Kidney (tissue), 14 donors: ENCODE data around the gene CDH11. TPM values are rescaled to one million over a fixed set of nuclear protein-coding genes. Genes with fewer than 3 reads are reported as not detected.

ENCODE experiments used
- DNase-seq, 5 donors: peaks; one replicate each; pipeline ENCODE4 v3.0.0-alpha.2; 2013 to 2020
- FAIRE-seq: peaks from 2 replicates; lab custom pipeline; 2012; peaks lifted over from hg19 to GRCh38; lab: Jason Lieb, UNC
- H3K27ac ChIP-seq, 2 donors: one replicate each; pipeline ENCODE4 v1.7.0; 2013; ENCODE audit warnings: low read depth in 2 of 2, low read length in 2 of 2, inconsistent platforms in 1 of 2
- H3K27me3 ChIP-seq: one replicate; pipeline ENCODE4 v1.7.1; 2013; ENCODE audit warnings: low read length, inconsistent platforms; ENCODE audit not compliant: control insufficient read depth, insufficient read depth
- H3K36me3 ChIP-seq, 3 donors: one replicate each; pipeline versions ENCODE4 v1.7.0 to v1.7.1; 2013; ENCODE audit warnings: low read length in 3 of 3, control low read depth in 1 of 3, inconsistent platforms in 1 of 3; ENCODE audit not compliant: insufficient read depth in 3 of 3, control insufficient read depth in 2 of 3
- H3K4me1 ChIP-seq, 3 donors: one replicate each; pipeline versions ENCODE4 v1.7.0 to v1.7.1; 2013; ENCODE audit warnings: low read length in 3 of 3, inconsistent platforms in 1 of 3, low read depth in 1 of 3; ENCODE audit not compliant: control insufficient read depth in 2 of 3, insufficient read depth in 2 of 3
- H3K4me3 ChIP-seq, 3 donors: one replicate each; pipeline versions ENCODE4 v1.7.0 to v1.8.1; 2013; ENCODE audit warnings: low read length in 3 of 3, control low read depth in 1 of 3, inconsistent platforms in 1 of 3
- H3K9ac ChIP-seq, 3 donors: one replicate each; pipeline versions ENCODE4 v1.7.0 to v1.7.1; 2013; ENCODE audit warnings: low read length in 3 of 3, control low read depth in 1 of 3, inconsistent platforms in 1 of 3
- H3K9me3 ChIP-seq, 3 donors: one replicate each; pipeline versions ENCODE4 v1.7.0 to v1.7.1; 2013; ENCODE audit warnings: low read length in 3 of 3, control low read depth in 1 of 3, inconsistent platforms in 1 of 3; ENCODE audit not compliant: control insufficient read depth in 2 of 3, insufficient read depth in 1 of 3
- CTCF ChIP-seq: IDR thresholded peaks from 3 replicates; pipeline ENCODE4 v1.5.1; 2012; ENCODE audit warnings: mild to moderate bottlenecking, moderate library complexity, borderline replicate concordance; ENCODE audit not compliant: insufficient read depth; ENCODE audit errors: extremely low read depth
- intact Hi-C: fragments of 100-400 bp; cut with DNase I; formaldehyde crosslinking; loops from one replicate; pipeline ENCODE4 v1.11.1; 2022
- polyA plus RNA-seq: library from polyadenylated mRNA; stranded (reverse); fragments of 350-450 nt; fragmentation: Illumina TruSeq; extraction: RNeasy Lipid Tissue Mini Kit (QIAGEN cat#74804); gene quantifications from one replicate; pipeline ENCODE4 v1.2.3, GENCODE V29; 2014; ENCODE audit warnings: low read depth, low replicate concordance; ENCODE audit not compliant: insufficient read depth
- total RNA-seq: library from RNA; stranded (reverse); fragmentation: NEBNext Ultra II Directional; extraction: Animal tissue kit (Norgen Biotek cat#: 25700); gene quantifications from one replicate; pipeline ENCODE4 v1.2.1, GENCODE V29; 2021
- donor health status: control.
- donor health status: control.
- donor health status: control.
- donor health status: control.
- donor health status: control.
- donor health status: DM: yes; HTN: yes; CAD: no.
- donor health status: Normal renal cell carcinoma (clear cell type).

CDH11 gene
- total and polyA plus RNA-seq, 2 donors from 2014 or later: 3.0 to 44.9 TPM

GRCh38 chr16:64951193-64951592 lies 170.7 kb downstream of the CDH11 start:
- Histone ChIP-seq H3K4me3 (no peak overlapping the region), H3K9me3 (no peaks in the 10 kb centered on the region), H3K9ac (no peak overlapping the region), H3K36me3 (peaks cover 0 to 2% (median 0%) of the 10 kb centered on the region in 3 donors), H3K27me3 (no peaks in the 10 kb centered on the region), H3K27ac (no peak overlapping the region), H3K4me1 (no peaks in the 10 kb centered on the region)
- no peak for FAIRE-seq
- TF ChIP-seq CTCF: no peak
- DNase-seq: no peak
- intact Hi-C loops: no loop called here

- Histone ChIP-seq H3K4me1 (no peaks in the 10 kb centered on the region), H3K9me3 (no peaks in the 10 kb centered on the region), H3K36me3 (peaks cover 0 to 2% (median 0%) of the 10 kb centered on the region in 3 donors), H3K9ac (no peak overlapping the region), H3K27ac (no peak overlapping the region), H3K4me3 (no peak overlapping the region), H3K27me3 (no peaks in the 10 kb centered on the region)
- DNase-seq: peak in 1 of 5 donors; percentile 65
- FAIRE-seq: no peak
- no peak for TF ChIP-seq CTCF
- intact Hi-C loops: no loop called here
These were observed 171.1 kb downstream of the CDH11 start for GRCh38 chr16:64950731-64951130.

GRCh38 chr16:64950262-64950661 lies 171.6 kb downstream of the CDH11 start:
- H3K27me3 ChIP-seq: no peaks in the 10 kb centered on the region
- DNase-seq (no peak), FAIRE-seq (no peak)
- no peak for TF ChIP-seq CTCF
- no peaks in the 10 kb centered on the region for H3K9me3 ChIP-seq
- H3K27ac ChIP-seq: no peak overlapping the region
- H3K4me1 ChIP-seq: no peaks in the 10 kb centered on the region
- no peak overlapping the region for H3K4me3 ChIP-seq
- no peak overlapping the region for H3K9ac ChIP-seq
- intact Hi-C loops: no loop called here
- peaks cover 0 to 2% (median 0%) of the 10 kb centered on the region in 3 donors for H3K36me3 ChIP-seq

- no peak for FAIRE-seq
- no peaks in the 10 kb centered on the region for H3K27me3 ChIP-seq
These were observed 173.8 kb downstream of the CDH11 start for GRCh38 chr16:64948056-64948455.

More at GRCh38 chr16:64948056-64948455, 173.8 kb downstream of the CDH11 start:
- H3K9ac ChIP-seq: no peak overlapping the region
- intact Hi-C loops: no loop called here
- H3K4me1 ChIP-seq: no peaks in the 10 kb centered on the region
- H3K36me3 ChIP-seq: peaks cover 0 to 2% (median 0%) of the 10 kb centered on the region in 3 donors
- H3K4me3 ChIP-seq: no peak overlapping the region
- no peak for DNase-seq
- no peak overlapping the region for H3K27ac ChIP-seq
- H3K9me3 ChIP-seq: no peaks in the 10 kb centered on the region
- TF ChIP-seq CTCF: no peak
